Iris pigment epithelial cell (primary cell): ENCODE results near the gene CSRP1.
"Not testable (repeated sequence)": the region's sequence is repeated elsewhere in the genome, so short reads cannot be mapped to it uniquely, and the experiment has no call there.

ENCODE experiments used
- DNase-seq: peaks from one replicate; pipeline ENCODE4 v3.0.0-alpha.2; 2011; ENCODE audit warnings: low read depth

Gene CSRP1

DNA sequence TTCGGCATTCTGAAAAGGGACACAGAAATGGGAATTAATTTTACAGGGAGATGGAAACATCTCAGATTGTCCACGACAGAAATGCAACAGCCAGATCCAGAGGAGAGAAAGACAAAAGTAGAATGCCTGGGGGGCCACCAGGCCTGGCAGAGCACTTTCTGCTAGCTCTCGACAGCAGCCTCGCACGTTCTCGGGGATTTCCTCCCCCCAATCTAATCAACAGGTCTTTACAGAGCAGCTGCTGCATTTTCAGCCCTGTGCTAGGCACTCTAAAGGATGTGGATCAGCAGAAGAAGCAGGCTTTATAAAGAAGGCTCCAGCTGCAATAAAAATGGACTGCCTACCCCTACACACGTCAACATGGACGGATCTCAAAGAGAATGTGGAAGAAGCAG, 10.6 kb downstream of the CSRP1 start:
- no peak for DNase-seq

DNA sequence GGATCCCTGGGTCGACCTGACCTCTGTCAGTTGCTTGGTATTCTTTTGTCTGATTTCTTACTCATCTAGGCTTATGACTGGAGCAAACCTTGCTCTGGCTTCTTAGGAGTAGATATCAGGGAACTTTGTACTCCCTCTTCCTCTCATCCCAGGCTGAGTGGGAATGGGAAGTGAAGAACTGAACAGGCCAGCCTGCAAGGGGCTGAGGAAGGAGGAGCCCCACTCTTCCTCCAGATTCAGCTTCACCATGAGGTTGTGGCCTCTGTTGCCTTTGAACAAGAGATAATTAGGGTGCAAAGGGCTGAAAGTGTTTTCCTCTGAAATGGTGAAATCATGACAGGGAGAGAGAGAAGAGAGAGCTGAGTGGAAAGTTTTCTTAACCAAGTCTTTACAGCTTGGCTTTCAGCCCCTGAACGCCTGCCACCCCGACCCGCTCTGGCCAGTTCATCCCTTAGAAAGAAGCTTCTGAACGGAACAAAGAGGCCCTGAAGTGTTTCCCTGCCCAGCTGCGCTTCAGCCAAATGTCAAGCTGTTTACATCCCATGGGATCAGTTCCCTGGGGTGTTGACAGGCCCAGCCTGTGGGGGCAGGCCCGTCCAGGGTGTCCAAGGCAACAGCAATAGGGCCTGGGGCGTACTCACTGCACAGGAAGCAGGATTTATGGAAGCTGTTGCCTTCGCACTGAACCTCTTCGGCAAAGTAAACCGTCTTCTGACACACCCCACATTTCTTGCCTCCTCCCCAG, 11.2 kb downstream of the CSRP1 start:
- DNase-seq: peak; percentile 53

- DNase-seq: peak; percentile 84
Observed at GRCh38 chr1:201493757-201494617, 12.9 kb downstream of the CSRP1 start.

- DNase-seq: not testable (repeated sequence)
Observed at GRCh38 chr1:201493026-201493656, 13.8 kb downstream of the CSRP1 start.

DNA sequence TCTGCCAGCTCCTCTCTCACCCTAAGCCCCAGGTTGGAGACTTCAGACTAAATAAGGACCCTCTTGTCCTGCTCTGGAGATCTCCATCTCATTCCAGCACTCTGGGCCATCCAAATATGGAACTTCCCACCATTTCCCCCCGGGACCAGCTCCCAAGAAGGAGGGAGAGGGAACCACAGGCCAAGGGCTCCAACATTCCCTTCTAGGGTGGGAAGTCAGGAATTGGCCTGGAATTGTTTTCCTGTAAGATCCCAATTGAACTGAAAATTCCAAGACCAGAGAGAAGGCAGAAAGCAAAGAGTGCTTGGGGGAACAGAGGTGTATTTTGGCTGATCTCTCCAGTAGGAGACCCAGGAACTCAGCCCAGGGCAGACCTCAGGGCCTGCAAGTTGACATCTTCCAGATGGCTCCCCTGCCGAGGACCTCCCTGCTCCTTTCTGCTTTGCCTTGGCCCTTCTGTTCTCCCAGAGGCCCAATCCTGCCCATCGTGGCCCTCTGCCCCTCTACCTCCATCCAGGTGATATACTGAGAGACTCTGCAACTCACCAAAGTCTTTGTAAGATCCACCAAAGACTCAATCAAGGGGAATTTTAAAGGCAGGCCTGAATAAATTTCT, 14.9 kb downstream of the CSRP1 start:
- DNase-seq: no peak

- peak; percentile 40 for DNase-seq
Observed at GRCh38 chr1:201490708-201491131, 16.2 kb downstream of the CSRP1 start.

GRCh38 chr1:201489643-201490261, 17.2 kb downstream of the CSRP1 start:
- DNase-seq: no peak

DNA sequence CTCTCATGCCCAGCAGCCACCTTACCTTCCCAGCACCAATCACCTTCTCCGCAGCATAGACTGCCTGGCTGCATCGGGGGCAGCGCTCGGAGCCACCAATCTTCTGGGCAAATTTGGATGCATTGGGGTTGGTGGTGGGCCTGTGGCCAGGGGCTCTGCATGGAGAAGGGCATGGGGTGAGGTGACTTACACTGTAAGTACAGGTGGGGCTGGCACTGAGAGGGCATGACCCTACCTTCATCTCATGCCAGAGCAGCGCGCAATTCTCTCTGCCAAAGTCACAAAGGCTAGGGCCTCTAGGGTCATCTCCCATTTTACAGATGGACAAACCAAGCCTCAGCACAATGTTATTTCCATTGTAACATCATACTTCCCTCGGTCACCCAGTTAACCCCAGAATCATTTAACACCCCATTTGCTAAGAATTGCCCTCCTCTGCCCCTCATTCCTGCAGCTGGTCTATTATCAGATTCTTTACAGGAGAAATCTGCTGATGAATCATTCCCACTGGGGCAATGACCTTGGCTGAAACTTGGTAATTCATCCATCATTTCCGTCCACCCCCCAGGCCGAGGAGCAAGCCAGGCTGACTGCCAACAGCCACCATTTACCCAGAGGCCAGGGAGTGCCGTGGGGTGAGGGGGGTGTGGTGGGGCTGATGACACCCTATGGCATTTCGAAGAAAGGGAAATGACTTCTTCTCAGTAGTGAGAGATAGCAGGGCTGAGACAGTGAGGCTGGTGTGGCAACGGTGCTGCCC, 17.9 kb downstream of the CSRP1 start:
- peak; percentile 93 for DNase-seq

DNA sequence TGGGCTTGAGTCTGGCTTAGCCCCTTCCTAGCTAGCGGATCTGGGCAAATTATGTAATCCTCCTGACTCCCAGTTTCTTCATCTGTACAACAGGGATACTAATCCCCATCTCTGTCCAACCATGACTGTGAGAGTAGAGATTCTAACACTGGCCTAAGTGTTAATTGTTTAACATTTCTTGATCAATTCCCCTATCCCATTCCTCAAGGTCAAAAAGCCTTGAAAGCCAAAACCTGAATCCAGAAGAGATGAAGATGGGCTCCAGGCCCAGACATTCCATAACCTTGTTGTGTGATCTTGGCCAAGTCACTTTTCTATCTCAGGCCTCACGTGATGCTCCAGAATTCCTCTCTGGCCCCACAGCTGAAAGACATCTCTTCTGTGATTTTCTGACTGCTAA, 19.2 kb downstream of the CSRP1 start:
- DNase-seq: no peak

DNA sequence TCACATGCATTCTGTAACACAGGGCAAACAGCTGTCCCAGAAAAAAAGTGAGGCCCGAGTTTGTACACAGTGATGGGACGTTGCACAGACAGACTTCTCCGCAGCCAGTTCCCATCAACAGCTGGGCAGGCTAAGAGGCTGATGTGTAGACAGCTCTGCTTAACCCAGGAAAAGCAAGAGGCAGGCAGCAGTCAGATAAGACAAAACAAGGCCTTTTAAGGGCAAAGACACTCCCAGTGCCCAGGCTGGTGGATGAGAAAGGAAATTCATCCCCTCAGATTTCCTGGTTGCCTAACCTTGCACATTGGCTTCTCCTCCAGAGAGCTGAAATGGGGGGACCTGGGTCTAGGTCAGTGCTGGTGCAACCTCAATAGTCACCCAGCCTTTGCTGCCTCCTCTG, 20.7 kb downstream of the CSRP1 start:
- DNase-seq: peak; percentile 41

DNA sequence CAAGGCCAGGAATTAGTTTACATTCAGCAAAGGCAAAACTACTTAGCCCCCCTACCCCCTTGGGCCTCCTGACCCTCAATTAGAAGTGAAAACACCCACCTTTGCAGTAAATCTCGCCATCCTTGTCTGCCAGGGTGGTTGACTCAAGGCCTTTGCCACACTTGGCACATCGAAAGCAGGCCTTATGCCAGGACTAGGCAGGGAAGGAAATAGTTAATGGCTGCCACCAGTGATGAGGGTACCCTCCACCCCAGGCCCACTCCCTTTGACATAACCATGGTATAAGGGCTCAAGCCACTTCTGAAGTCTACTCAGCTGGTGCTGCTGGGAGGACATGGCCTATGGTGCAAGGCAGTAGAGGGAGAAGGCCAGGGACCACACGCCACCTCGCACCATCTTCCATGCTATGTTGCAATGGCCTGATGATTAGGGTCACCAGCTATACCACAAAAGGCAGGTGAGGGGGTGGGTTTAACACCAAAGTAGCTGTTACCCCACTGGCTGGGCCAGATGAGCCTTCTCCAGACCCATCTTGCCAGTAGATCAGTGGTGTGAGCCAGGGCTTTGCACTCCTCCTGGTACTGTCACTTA, 21.6 kb downstream of the CSRP1 start:
- DNase-seq: no peak

DNA sequence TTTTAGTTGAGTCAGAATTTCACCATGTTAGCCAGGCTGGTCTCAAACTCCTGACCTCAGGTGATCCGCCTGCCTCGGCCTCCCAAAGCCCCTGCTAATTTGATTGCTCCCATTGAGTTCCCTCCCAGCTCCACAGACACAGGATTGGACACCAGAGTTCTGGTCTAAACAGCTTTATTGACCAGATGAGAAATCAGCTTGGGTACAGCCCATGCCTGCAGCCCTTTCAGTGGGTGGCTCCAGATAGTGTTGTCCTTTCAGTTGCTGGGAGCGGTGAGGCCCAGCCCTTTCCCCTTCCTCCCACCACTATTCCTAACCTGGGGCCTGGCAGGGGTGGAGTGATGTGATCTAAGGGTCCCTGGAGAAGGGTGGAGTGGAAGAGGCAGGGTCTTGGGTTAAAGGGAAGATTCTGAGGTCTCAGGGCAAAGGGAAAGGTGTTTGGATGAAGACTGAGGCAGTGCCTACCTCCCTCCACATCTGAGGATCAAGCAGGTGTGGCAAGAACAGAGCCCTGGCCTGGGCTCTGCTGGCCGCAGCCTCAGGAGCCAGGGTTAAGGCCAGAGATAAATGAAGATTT, 23.5 kb downstream of the CSRP1 start:
- no peak for DNase-seq

DNA sequence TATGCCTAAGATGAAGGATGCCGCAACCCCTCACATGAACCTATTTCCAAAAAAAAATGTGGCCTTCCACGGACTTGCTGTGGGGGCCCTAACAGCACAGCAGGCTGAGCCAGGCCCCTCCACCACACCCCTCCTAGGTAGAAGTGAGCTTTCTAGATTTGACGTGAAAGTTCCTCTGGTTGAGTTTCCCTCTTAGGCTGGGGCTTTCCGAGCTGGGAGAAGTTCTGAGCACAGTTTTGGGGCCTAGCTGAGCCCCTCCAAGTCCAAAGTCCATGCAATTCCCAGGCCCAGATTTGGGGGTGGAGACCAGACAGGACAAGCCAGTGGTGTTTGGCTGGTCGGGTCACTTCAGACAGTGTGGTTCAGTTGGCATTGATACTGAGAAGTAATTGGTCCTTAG, 24.2 kb downstream of the CSRP1 start:
- DNase-seq: no peak

DNA sequence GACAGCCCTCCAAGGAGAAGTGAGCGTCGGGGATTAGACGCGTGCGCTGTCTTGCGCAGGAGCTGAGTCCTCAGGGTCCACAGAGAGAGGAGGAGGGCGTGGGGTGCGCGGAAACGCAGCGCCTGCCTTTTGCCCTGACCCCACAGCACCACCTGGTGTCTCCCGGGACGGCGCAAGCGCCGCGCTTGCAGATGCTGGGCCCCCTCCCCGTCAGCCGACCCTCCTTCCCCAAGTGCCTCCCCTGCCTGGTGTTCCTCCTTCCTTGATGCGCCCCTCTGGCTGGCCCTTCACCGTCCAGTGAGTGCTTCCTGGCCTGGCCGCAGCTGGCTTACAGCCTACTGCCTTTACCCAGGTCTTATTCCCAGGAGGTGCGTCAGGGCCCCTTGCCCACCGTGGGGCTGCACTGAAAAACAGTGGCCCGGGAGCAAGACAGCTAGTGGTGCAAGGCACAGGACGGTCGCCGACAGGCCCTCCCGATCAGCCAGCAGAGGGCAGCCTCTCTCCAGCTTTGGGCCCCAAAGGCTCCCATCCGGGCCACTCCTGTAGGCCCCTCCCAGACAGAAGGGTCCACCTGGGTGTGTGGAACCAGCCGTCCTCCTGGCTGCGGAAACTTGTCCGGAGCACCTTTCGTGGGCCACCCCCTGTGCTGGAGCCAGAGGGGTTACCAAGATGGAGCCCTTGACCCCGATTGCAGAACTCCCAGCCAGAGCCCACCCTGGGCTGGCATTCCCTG, 25.0 kb downstream of the CSRP1 start:
- peak; percentile 77 for DNase-seq

GRCh38 chr1:201481004-201481380, 25.9 kb downstream of the CSRP1 start:
- DNase-seq: no peak

GRCh38 chr1:201480231-201481003, 26.5 kb downstream of the CSRP1 start:
- peak; percentile 92 for DNase-seq

GRCh38 chr1:201479201-201479730, 27.7 kb downstream of the CSRP1 start:
- DNase-seq: no peak

DNA sequence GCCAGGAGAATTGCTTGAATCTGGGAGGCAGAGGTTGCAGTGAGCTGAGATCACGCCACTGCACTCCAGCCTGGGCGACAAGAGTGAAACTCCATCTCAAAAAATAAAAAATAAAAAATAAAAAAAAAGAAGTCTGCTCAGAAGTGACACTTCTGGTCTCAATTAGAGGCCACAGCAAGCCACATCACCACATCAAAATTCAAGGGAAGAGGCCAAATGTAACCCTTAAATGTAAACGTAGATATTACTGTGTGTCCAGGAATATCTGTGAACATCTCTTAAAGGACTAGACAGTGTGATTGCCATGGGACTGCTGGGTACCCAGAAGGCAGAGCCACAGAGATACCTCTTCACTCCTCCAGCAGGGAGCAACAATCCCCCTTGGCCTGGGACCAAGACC, 28.3 kb downstream of the CSRP1 start:
- not testable (repeated sequence) for DNase-seq
